Endothelial cell of umbilical vein (primary cell): ENCODE data around the gene ABCA6. TPM values are rescaled to one million over a fixed set of nuclear protein-coding genes. Genes with fewer than 3 reads are reported as not detected.

Experiments used
- BruUV-seq: library from RNA; stranded (reverse); fragments of 400-500 nt; replicated peaks from 2 replicates; lab custom pipeline; 2021; lab: Mats Ljungman, UMichigan
- CTCF ChIA-PET: fragments of 300-600, 350-600 bp; sonication (Branson Sonifier 250); formaldehyde crosslinking; loops from one replicate; lab custom pipeline; 2021; ENCODE audit warnings: antibody characterized with exemption, inconsistent platforms; lab: Charles Lee
- POLR2A ChIA-PET: fragments of 300-600, 350-600 bp; sonication (Branson Sonifier 250); formaldehyde crosslinking; loops from one replicate; lab custom pipeline; 2021; ENCODE audit warnings: antibody characterized with exemption, inconsistent platforms; lab: Charles Lee
- DNase-seq: peaks from one replicate; pipeline ENCODE4 v3.0.0-alpha.2; 2011; ENCODE audit warnings: low read depth, low spot score
- FAIRE-seq: peaks from 2 replicates; lab custom pipeline; 2011; peaks lifted over from hg19 to GRCh38; lab: Jason Lieb, UNC
- H2AFZ ChIP-seq: 2 replicates; pipeline ENCODE4 v1.6.0; 2012; ENCODE audit warnings: low read depth, low read length, control low read depth, inconsistent platforms
- H3K27ac ChIP-seq: 2 replicates; pipeline ENCODE4 v1.5.1; 2011; ENCODE audit warnings: low read depth, mild to moderate bottlenecking, control low read depth, low read length, moderate library complexity; ENCODE audit not compliant: insufficient read depth
- H3K27me3 ChIP-seq, 2 experiments: 2 replicates each; pipeline versions ENCODE4 v1.6.0 to v1.6.1; 2011; ENCODE audit warnings: low read length in 2 of 2, mixed read lengths in 1 of 2; ENCODE audit not compliant: control insufficient read depth in 2 of 2, insufficient read depth in 2 of 2
- H3K36me3 ChIP-seq, 2 experiments: 2 replicates in 1 of 2; 3 replicates in 1 of 2; pipeline ENCODE4 v1.5.1; 2011; ENCODE audit warnings: low read length in 2 of 2, mild to moderate bottlenecking in 1 of 2, moderate library complexity in 1 of 2; ENCODE audit not compliant: control insufficient read depth in 2 of 2, insufficient read depth in 2 of 2; ENCODE audit errors: extremely low read depth in 1 of 2
- H3K4me1 ChIP-seq: 3 replicates; pipeline ENCODE4 v1.5.1; 2011; ENCODE audit warnings: mild to moderate bottlenecking, low read length; ENCODE audit not compliant: control insufficient read depth, insufficient read depth; ENCODE audit errors: extremely low read depth
- H3K4me2 ChIP-seq: 2 replicates; pipeline ENCODE4 v1.6.1; 2011; ENCODE audit warnings: low read length, control low read depth, mixed read lengths; ENCODE audit not compliant: insufficient read depth
- H3K4me3 ChIP-seq, 3 experiments: fragments of 200-600 bp in 1 of 3; sonication (generic), shearing (Covaris generic) in 1 of 3; replicated peaks in 1 of 3; 2 replicates each; pipeline ENCODE4 v1.5.1; 2011 to 2016; ENCODE audit warnings: control low read depth in 3 of 3, low read length in 3 of 3, mild to moderate bottlenecking in 2 of 3, inconsistent platforms in 1 of 3, low read depth in 1 of 3, moderate library complexity in 1 of 3; ENCODE audit not compliant: insufficient read depth in 1 of 3
- H3K79me2 ChIP-seq: 2 replicates; pipeline ENCODE4 v1.6.0; 2012; ENCODE audit warnings: low read length, inconsistent platforms; ENCODE audit not compliant: control insufficient read depth, insufficient read depth
- H3K9ac ChIP-seq: replicated peaks from 2 replicates; pipeline ENCODE3; 2011; ENCODE audit warnings: low read length, control low read depth; ENCODE audit not compliant: insufficient read depth; ENCODE audit errors: extremely low read depth
- H3K9me1 ChIP-seq: replicated peaks from 3 replicates; pipeline ENCODE4 v1.6.0; 2011; ENCODE audit warnings: mild to moderate bottlenecking, low read length; ENCODE audit not compliant: control insufficient read depth, insufficient read depth; ENCODE audit errors: extremely low read depth
- H3K9me3 ChIP-seq: replicated peaks from 2 replicates; pipeline ENCODE4 v1.5.1; 2012; ENCODE audit warnings: low read length, inconsistent platforms; ENCODE audit not compliant: control insufficient read depth, insufficient read depth
- H4K20me1 ChIP-seq: replicated peaks from 2 replicates; pipeline ENCODE3; 2011; ENCODE audit warnings: mild to moderate bottlenecking, low read length; ENCODE audit not compliant: control insufficient read depth, insufficient read depth; ENCODE audit errors: extremely low read depth
- EZH2 ChIP-seq: IDR thresholded peaks from 2 replicates; pipeline ENCODE4 v1.6.1; 2012; ENCODE audit warnings: borderline replicate concordance, low read depth, mild to moderate bottlenecking, moderate library complexity, low read length, inconsistent platforms; ENCODE audit not compliant: severe bottlenecking
- FOS ChIP-seq: IDR thresholded peaks from 2 replicates; pipeline ENCODE4 v1.6.1; 2011; ENCODE audit warnings: mild to moderate bottlenecking, low read length, moderate library complexity, borderline replicate concordance; ENCODE audit not compliant: insufficient read depth
- GATA2 ChIP-seq: IDR thresholded peaks from 2 replicates; pipeline ENCODE4 v1.7.0; 2011; ENCODE audit warnings: low read depth, mild to moderate bottlenecking, moderate library complexity, mixed read lengths, low read length; ENCODE audit not compliant: insufficient read length, insufficient read depth
- JUN ChIP-seq: IDR thresholded peaks from 2 replicates; pipeline ENCODE4 v1.6.1; 2011; ENCODE audit warnings: borderline replicate concordance, low read depth; ENCODE audit not compliant: insufficient read length, insufficient read depth
- MAX ChIP-seq: IDR thresholded peaks from 2 replicates; pipeline ENCODE4 v1.6.1; 2011; ENCODE audit not compliant: insufficient read depth, insufficient read length
- MYC ChIP-seq: IDR thresholded peaks from one replicate; pipeline ENCODE4 v1.6.1; 2011; ENCODE audit warnings: mild to moderate bottlenecking, low read depth, low read length
- POLR2A ChIP-seq: IDR thresholded peaks from 2 replicates; pipeline ENCODE4 v1.6.1; 2012; ENCODE audit warnings: low read depth, mild to moderate bottlenecking, control low read depth, low read length
- POLR2AphosphoS5 ChIP-seq: IDR thresholded peaks from 2 replicates; pipeline ENCODE4 v1.6.1; 2012; ENCODE audit warnings: low read depth, mild to moderate bottlenecking, control low read depth, low read length, moderate library complexity; ENCODE audit not compliant: insufficient read depth
- dilution Hi-C: fragments of 300-500 bp; cut with MboI; formaldehyde crosslinking; loops from one replicate; pipeline ENCODE4 v1.15.0; 2019; ENCODE audit warnings: low sequenced_read_pairs; ENCODE audit not compliant: extremely low pct_ligation_motif_present
- intact Hi-C: fragments of 100-400 bp; cut with micrococcal nuclease; formaldehyde crosslinking; loops from one replicate; pipeline ENCODE4 v1.10.0; 2022
- polyA plus RNA-seq, 4 experiments: library from polyadenylated mRNA; depleted of rRNA in 3 of 4; stranded (reverse) in 3 of 4; unstranded in 1 of 4; fragments of >200 nt; gene quantifications; 2 replicates each; pipeline versions ENCODE4 v1.2.1 to v1.2.3, GENCODE V29; 2011 to 2012; ENCODE audit warnings: missing spikeins in 1 of 4
- total RNA-seq: library from RNA; stranded (reverse); gene quantifications from 2 replicates; pipeline ENCODE4 v1.2.3, GENCODE V29; 2021
- TF ChIP-seq, protein P1 (sequence below), 2 donors: IDR thresholded peaks; 1 replicate in 1 of 2; 2 replicates in 1 of 2; pipeline ENCODE4 v1.5.1; 2011; ENCODE audit warnings: low read length in 2 of 2, mild to moderate bottlenecking in 2 of 2, moderate library complexity in 2 of 2, control low read depth in 1 of 2, inconsistent platforms in 1 of 2, low read depth in 1 of 2; ENCODE audit not compliant: insufficient read depth in 1 of 2; ENCODE audit errors: extremely low read depth in 1 of 2

The ABCA6 gene
- total and polyA plus RNA-seq, 2 donors (not counting 3 experiments of a cell fraction or from before 2014, with no cell fraction given) = 11.3 to 30.5 TPM

DNA sequence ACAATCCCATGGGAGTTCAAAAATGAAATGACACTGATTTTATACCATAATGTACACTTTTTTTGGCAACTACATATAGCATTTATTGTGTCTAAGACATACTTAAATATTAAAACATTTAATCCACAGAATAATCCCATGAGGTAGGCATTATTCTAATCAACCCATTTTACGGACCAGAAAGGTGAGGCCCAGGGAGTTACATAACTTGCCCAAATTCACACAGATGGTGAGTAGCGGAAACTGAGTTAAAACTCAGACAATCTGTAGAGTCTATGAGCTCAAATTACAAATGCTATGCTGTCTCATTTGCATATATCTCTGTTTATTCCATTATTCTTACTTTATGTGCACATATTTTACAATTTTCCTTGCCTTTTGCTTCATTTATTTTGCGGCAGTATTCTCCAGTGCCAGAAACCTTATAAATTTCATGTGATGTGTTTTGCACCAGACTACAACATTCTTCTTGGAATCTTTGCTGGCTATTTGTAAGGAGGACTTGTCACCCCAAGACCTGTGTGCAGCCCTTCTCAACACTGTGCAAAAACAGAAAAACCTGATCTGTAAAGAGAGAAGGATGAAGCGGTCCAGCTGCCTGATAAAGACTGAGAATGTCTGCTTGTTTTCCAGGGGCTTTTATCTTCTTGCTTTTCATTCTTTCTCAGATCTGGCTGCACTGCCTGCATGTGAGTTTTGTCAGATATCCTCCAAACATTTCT is 78.7 kb downstream of the ABCA6 start:
- Histone ChIP-seq H3K27me3 (no peaks in the 10 kb centered on the region), H3K9ac (no peak overlapping the region), H3K36me3 (no peaks in the 10 kb centered on the region), H3K4me1 (peaks cover 3% of the 10 kb centered on the region), H3K4me2 (no peak overlapping the region), H4K20me1 (no peaks in the 10 kb centered on the region), H3K9me3 (no peaks in the 10 kb centered on the region), H3K27ac (no peak overlapping the region), H3K4me3 (no peak overlapping the region), H3K79me2 (no peaks in the 10 kb centered on the region), H2AFZ (no peak overlapping the region), H3K9me1 (no peaks in the 10 kb centered on the region)
- DNase-seq = no peak
- TF ChIP-seq MAX (no peak), JUN (no peak), MYC (no peak), POLR2AphosphoS5 (no peak), EZH2 (no peak), FOS (no peak), GATA2 (no peak), POLR2A (no peak)
- TF ChIP-seq, protein P1, sequence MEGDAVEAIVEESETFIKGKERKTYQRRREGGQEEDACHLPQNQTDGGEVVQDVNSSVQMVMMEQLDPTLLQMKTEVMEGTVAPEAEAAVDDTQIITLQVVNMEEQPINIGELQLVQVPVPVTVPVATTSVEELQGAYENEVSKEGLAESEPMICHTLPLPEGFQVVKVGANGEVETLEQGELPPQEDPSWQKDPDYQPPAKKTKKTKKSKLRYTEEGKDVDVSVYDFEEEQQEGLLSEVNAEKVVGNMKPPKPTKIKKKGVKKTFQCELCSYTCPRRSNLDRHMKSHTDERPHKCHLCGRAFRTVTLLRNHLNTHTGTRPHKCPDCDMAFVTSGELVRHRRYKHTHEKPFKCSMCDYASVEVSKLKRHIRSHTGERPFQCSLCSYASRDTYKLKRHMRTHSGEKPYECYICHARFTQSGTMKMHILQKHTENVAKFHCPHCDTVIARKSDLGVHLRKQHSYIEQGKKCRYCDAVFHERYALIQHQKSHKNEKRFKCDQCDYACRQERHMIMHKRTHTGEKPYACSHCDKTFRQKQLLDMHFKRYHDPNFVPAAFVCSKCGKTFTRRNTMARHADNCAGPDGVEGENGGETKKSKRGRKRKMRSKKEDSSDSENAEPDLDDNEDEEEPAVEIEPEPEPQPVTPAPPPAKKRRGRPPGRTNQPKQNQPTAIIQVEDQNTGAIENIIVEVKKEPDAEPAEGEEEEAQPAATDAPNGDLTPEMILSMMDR (IDR thresholded peaks at IDR 0.05; ENCODE audit: extremely low read depth in 1 of 2, insufficient read depth in 1 of 2, low read depth in 1 of 2, low read length in 2 of 2) = no peak
- BruUV-seq = no TSS peak
- CTCF ChIA-PET = no interaction called here
- POLR2A ChIA-PET = no interaction called here
- no peak for FAIRE-seq
- intact Hi-C loops (no loop called here), dilution Hi-C loops (no loop called here)
